HG02981 (cell line): ENCODE data around the gene ECM2.
"Not testable (repeated sequence)": the region's sequence is repeated elsewhere in the genome, so short reads cannot be mapped to it uniquely, and the experiment has no call there.

ENCODE experiments used
- ATAC-seq: cut with Tn5 transposase; IDR thresholded peaks from one replicate; pipeline ENCODE4 v1.9.1; 2021; ENCODE audit warnings: mild to moderate bottlenecking, moderate library complexity; ENCODE audit not compliant: unreplicated experiment

ECM2 gene

GRCh38 chr9:92535940-92536850 is at the start of gene ECM2:
Gene ECM2 (minus strand): TSS chr9:92535990. CDS start chr9:92522866, 13,124 bp downstream.
- no peak for ATAC-seq

- no peak for ATAC-seq
These were observed 40.4 kb upstream of the ECM2 start for GRCh38 chr9:92576175-92576574.

- ATAC-seq, result not testable (repeated sequence)
These were observed 37.8 kb upstream of the ECM2 start for GRCh38 chr9:92573612-92574011.

GRCh38 chr9:92571871-92572270 is 36.1 kb upstream of the ECM2 start:
- not testable (repeated sequence) for ATAC-seq

GRCh38 chr9:92564982-92565381 is 29.2 kb upstream of the ECM2 start:
- ATAC-seq, result no peak

- ATAC-seq, result no peak
These were observed 28.7 kb upstream of the ECM2 start for GRCh38 chr9:92564504-92564903.

GRCh38 chr9:92563116-92564100 is 27.6 kb upstream of the ECM2 start:
- ATAC-seq, result no peak

GRCh38 chr9:92562461-92562967 is 26.7 kb upstream of the ECM2 start:
- no peak for ATAC-seq

- no peak for ATAC-seq
These were observed 25.9 kb upstream of the ECM2 start for GRCh38 chr9:92561374-92562330.

- no peak for ATAC-seq
These were observed 23.0 kb upstream of the ECM2 start for GRCh38 chr9:92558612-92559374.

GRCh38 chr9:92550765-92551164 is 15.0 kb upstream of the ECM2 start:
- no peak for ATAC-seq

GRCh38 chr9:92547356-92547755 is 11.6 kb upstream of the ECM2 start:
- ATAC-seq, result no peak

- ATAC-seq, result no peak
These were observed 9.3 kb upstream of the ECM2 start for GRCh38 chr9:92545002-92545510.

- no peak for ATAC-seq
These were observed 8.2 kb upstream of the ECM2 start for GRCh38 chr9:92543972-92544371.

- ATAC-seq, result no peak
These were observed 2.8 kb upstream of the ECM2 start for GRCh38 chr9:92538541-92538940.

- ATAC-seq, result no peak
These were observed 1.1 kb downstream of the ECM2 start for GRCh38 chr9:92534674-92535073.

GRCh38 chr9:92534204-92534603 is 1.6 kb downstream of the ECM2 start:
- ATAC-seq, result no peak

GRCh38 chr9:92530893-92531292 is 4.9 kb downstream of the ECM2 start:
- no peak for ATAC-seq

- no peak for ATAC-seq
These were observed 6.7 kb downstream of the ECM2 start for GRCh38 chr9:92529124-92529523.
